Tibial nerve (tissue), 4 donors: ENCODE results near the gene FAM107B.

ENCODE experiments used
- CTCF ChIP-seq, 5 experiments: fragments of 200-600 bp in 3 of 5; fragments of 450-650 bp in 2 of 5; sonication (generic) in 3 of 5; IDR thresholded peaks; one replicate each; pipeline ENCODE4 v1.5.1; 2016 to 2019; ENCODE audit warnings: antibody characterized with exemption in 5 of 5, mild to moderate bottlenecking in 3 of 5, moderate library complexity in 2 of 5
- EP300 ChIP-seq, 2 donors: sonication (generic); formaldehyde crosslinking; IDR thresholded peaks; one replicate each; pipeline ENCODE4 v1.6.1; 2017; ENCODE audit warnings: antibody characterized with exemption in 2 of 2, mild to moderate bottlenecking in 1 of 2
- POLR2A ChIP-seq, 2 donors: fragments of 450-650 bp; IDR thresholded peaks; one replicate each; pipeline ENCODE4 v1.6.1; 2017; ENCODE audit warnings: antibody characterized with exemption in 2 of 2, mild to moderate bottlenecking in 2 of 2, moderate library complexity in 2 of 2

- no peak for TF ChIP-seq POLR2A (IDR thresholded peaks at IDR 0.05)
- TF ChIP-seq CTCF (IDR thresholded peaks at IDR 0.05) = no peak
- no peak for TF ChIP-seq EP300 (IDR thresholded peaks at IDR 0.05)
These were observed 118.5 kb downstream of the FAM107B start for GRCh38 chr10:14656052-14656730.
